HG03558 (cell line): ENCODE results near the gene ARHGEF12.

ENCODE experiments used
- ATAC-seq: cut with Tn5 transposase; IDR thresholded peaks from one replicate; pipeline ENCODE4 v1.9.1; 2021; ENCODE audit warnings: moderate number of reproducible peaks; ENCODE audit not compliant: unreplicated experiment; ENCODE audit errors: extremely low read depth

ARHGEF12 gene

DNA sequence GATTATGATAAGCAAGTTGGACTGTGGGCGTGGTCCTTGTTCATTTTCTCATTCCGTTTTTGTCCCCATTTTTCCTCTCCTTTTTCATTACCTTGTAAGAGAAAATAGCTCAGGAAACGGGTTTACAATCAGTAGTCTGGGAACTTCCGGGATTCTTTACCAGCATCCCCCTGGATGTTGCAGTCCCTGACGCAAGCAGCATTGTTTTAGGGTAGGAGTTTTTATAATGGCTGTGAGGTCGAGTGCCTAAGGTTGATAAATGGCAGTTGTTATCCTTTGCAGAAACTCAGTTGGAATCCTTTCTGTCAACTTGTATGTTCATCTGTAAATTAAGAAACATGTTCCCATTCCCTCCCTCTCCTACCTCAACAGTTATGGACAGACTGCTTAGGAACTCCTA lies 68.3 kb downstream of the ARHGEF12 start:
- ATAC-seq, result no peak

DNA sequence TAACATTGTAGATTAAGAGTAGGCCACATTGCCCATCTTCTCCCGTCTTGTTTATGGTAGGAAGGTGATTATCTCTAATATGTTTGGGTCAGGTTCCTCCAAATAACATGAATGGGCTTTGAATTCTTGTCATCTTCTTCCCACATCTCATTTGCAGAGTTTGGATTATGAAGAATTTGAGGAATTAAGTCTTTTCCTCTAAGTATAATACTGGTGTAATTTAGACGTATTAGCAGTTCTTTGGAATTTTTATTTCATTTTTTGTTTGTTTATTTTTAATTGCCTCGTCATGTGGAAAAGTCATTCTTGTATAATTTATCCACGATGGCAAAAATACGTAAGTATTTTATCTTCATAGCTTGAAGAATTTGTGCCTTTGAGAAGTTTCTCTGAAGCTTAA lies 73.4 kb downstream of the ARHGEF12 start:
- ATAC-seq, result no peak

DNA sequence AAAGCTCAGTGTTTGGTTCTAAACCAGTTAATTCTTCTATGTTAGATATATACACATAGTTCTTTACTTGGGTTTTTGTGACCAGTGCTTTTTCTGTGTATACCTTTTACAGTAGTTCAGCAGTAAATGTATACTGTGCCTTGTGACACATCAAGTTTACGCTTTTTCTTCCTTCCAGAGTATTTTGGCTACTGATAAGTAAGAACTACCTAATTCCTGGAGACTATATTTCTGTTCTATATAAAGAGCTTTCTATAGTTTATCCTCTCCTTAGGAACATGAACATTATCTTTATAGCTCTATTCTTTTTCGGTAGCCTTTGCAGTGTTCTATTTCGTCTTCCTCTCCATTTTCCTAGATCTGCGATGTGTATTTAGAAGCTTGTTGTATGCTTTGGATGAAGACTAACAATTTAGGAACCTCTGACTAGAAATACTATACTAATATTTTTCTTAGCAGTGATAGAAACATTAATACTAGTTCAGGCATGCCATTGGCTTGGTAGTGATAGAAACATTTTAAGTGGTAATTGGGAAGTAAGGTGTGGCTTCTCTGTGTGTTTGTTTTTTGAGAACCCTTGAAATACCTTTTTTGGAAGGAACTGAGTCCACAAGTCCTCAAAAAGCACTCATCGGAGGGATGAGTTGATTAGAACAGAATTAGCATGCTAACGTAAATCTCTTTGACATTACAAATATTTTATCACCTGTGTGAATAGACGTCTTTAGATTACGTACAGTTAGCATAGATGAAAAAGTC lies 74.6 kb downstream of the ARHGEF12 start:
- ATAC-seq, result no peak

- ATAC-seq, result no peak
Observed at GRCh38 chr11:120413480-120413879, 77.3 kb downstream of the ARHGEF12 start.

DNA sequence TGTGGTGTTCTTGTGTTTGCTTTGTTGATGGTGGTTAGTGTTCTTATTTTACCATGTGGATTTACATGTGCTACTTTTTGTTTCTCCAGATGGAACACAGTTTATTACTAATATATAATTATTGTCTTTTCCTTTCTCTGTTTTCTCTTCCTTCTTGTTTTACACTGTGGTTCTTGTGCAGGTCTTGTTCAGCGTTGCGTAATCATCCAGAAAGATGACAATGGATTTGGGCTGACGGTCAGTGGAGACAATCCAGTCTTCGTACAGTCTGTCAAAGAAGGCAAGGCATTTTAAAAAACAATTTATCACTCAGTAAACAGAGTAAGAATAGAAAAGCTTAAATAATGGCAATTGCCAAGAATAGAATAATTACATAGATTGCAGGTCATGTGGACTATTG lies 84.4 kb downstream of the ARHGEF12 start:
- no peak for ATAC-seq

DNA sequence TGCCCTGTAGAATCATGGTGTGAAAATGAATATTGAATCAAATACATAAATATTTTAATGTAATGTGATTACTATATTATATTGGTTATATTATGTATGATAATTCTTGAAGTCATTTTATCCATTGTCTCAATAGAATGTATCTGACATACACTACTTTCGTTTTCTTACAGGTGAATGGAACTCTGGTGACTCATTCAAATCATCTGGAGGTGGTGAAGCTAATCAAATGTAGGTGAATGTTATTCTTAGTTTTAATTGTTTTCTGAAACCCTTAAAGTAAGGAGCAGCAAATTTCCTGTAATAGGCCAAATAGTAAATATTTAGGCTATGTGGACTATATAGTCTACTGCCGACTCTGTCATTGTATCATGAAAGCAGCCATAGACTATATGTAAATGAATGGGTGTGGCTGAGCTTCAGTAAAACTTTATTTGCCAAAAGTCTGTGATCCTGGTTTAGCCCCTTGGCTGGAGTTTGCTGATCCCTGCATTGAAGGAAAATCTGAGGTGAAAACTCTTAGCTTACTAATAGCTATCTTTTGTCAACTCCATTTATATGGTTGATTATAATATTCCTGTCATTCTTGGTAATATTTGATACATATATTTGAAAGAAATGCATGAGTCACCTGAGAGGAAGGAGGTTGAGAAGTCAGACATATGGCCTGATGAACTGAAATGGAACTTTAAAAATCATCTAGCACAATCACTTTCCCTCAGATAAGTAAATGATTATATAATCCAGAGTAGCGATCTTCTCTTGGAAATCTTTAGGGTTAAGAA lies 88.2 kb downstream of the ARHGEF12 start:
- ATAC-seq, result no peak

GRCh38 chr11:120424970-120425332 lies 88.7 kb downstream of the ARHGEF12 start:
- no peak for ATAC-seq

DNA sequence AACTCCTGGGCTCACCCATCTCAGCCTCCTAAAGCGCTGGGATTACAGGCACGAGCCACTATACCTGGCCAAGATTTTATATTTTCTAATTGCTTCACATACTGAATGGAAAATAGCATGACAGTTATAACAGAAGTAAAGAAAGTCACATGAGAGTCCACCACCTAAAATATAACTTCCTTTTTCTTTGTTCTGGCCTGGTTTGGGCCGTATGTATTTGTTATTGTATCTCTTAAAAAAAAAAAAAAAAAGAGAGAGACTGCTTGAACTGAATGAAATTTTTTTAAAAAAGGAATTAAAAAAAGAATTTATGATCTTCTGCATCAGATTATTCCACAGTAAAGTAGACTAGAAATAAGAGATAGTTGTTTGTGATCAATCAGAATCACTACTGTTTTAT lies 89.3 kb downstream of the ARHGEF12 start:
- ATAC-seq, result no peak

DNA sequence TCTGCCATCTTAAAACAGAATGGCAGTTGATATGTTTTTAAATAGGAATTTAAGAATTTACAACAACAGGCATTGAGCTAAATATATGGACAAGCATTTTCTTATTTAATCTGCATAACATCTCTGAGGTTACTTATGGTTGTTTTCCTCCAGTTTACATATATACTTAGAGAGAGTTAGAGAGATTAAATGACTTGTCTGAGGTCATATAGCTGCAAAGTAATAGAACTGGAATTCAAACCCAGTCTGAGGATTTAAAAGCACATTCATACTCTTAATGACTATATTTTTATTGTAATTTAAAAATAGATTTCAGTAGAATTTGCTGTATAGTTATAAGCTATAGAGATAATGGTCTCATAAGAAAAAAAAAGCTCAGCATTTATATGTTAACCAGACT lies 93.9 kb downstream of the ARHGEF12 start:
- no peak for ATAC-seq

DNA sequence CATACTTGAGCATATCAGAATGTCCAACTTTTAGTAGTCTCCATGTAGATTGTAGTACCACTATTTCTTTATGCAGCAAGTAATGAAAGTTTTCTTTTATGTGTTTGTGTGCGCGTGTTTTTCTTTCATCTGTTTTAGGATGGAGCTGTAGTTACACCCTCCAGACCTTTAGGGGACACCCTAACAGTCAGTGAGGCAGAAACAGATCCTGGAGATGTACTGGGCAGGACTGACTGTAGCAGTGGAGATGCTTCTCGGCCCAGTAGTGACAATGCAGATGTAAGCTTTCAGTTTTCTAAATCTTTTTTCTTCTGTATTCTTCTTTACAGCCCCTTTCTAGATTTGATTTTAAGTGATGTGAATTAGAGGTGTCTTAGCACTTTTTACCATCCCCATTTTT lies 95.4 kb downstream of the ARHGEF12 start:
- no peak for ATAC-seq

- ATAC-seq, result no peak
Observed at GRCh38 chr11:120432056-120433018, 96.1 kb downstream of the ARHGEF12 start.

DNA sequence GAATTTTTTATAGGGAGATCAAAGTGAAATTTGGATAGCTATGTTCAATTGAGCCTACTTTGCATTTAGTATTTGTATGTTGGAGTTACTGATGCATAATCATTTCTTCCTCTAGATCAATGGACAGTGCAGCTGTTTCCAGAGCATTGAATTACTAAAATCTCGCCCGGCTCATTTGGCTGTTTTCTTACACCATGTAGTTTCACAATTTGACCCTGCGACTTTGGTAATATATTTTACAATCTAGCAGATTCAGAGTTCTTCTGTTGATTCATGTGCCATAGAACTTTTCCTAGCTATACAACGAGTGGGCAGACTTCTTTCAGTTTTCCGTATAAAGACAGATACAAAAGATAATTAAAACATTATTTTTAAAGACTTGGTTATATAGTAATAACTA lies 105.4 kb downstream of the ARHGEF12 start:
- no peak for ATAC-seq

- no peak for ATAC-seq
Observed at GRCh38 chr11:120442031-120442430, 105.8 kb downstream of the ARHGEF12 start.

GRCh38 chr11:120446802-120447201 lies 110.6 kb downstream of the ARHGEF12 start:
- no peak for ATAC-seq

DNA sequence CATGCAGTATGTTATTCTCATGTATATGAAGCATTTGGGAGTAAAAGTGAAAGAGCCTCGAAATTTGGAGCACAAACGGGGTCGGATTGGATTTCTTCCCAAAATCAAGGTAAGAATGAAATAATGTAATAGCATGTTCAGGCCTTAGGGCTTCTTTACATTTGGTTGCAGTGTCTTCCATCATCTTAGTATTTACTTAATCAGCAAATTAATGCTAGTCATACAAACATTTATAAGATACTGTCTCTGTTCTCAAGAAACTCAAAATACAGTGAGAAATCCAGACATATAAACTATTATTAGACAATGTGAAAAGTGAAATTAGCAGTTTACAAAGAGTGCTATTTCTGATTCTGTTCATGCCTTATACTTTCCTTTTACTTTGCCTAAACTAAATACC lies 112.0 kb downstream of the ARHGEF12 start:
- no peak for ATAC-seq

- ATAC-seq, result no peak
Observed at GRCh38 chr11:120455487-120455886, 119.3 kb downstream of the ARHGEF12 start.

GRCh38 chr11:120457996-120458395 lies 121.8 kb downstream of the ARHGEF12 start:
- no peak for ATAC-seq

DNA sequence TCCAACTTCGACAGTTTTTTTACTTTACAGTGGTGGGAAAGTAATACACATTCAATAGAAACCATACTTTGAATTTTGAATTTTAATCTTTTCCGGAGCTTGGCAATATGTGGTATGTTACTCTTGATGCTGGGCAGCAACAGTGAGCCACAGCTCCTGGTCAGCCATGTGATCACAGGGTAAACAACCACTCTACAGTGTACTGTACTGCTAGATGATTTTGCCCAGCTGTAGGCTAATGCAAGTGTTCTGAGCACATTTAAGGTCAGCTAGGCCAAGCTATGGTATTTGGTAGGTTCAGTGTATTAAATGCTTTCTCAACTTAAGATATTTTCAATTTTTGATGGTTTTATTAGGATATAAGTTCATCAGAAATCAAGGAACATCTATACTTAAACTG lies 126.6 kb downstream of the ARHGEF12 start:
- ATAC-seq, result no peak

DNA sequence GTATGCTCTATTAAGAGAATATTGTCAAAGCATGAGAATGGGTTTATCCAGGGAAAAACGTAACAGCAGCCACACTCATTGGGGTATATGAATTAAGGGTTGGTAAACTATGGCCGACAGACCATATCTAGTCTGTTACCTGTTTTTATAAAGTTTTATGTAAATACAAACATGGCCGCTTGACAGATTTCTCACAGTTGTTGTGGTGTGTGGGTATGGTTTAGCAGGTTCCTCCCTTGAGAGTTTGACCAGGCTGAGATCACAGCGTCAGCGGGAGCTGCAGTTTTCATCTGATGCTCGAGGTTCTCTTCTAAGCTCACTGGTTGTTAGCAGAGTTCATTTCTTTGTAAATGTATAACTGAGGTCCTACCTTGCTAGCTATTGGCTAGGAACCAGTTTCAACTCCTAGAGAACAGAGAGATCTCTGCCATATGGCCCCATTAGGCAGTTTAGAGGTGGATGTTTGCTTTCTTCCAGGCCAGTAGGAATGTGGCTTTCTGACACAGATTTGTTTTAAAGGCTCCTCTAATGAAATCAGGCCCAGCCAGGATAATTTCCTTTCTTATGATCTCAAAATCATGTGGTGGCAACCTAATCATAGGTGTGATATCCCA lies 129.8 kb downstream of the ARHGEF12 start:
- no peak for ATAC-seq

DNA sequence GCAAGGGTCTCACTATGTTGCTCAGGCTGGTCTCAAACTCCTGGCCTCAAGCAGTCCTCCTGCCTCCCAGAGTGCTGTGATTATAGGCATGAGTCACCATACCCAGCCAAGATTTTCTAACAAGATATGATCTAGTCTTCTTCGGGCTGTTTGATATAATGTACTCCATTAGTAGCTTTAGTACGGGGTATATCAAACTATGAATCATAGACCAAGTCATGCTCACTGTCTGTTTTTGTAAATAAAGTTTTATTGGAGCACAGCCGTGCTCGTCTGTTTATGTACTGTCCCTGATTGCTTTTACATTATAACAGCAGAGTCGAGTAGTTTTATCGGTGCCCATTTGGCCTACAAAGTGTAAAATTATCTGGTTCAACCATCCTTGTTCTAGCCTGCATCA lies 131.4 kb downstream of the ARHGEF12 start:
- no peak for ATAC-seq
